ENCODE results near the gene DENND1C.

DENND1C gene

DNA sequence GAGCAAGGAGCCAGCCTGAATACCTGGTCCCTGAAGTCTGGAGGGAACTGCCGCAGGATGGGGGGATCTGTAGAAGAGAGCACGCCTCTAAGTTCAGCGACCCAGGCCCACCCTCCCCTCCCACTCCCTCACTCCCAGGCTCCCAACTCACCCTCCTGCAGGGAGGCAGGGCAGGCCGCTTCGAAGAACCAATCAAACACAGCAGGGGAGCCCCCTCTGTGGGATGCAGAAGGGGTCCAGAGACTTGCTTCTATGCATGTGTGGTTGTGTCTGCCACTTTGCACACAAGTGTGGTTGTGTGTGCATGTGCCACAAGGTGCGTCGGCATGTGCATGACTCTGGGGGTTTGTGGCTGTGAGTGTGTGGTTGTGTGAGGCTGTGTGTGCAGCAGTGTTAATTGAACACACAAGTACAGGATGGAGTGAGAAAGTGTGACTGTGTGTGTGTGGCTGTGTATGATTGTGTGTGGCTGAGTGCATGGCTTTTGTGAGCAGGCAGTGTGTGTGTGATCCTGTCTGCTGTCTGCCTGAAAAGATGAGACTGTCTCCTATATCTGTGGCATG lies 1.7 kb downstream of the DENND1C start:
- DNase-seq = no peak

DNA sequence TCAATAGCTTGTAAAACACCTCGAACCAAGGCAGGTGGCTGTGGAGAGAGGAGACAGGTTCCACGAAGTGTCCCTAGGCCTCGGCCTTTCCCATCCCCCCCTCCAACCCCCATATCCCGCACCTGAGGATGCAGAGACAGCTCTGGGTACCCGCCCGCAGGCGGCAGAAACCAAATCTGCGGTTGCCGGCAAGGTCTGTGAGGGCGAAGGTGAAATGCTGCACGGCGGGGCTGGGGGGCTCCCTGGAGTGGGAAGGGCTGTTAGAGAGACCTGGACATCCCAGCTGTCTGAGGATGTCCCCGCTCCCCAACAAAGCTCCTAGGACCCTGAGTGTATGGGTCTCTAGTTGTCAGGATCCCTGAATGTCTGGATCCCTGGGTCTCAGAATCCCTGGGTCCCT lies 2.8 kb downstream of the DENND1C start:
- no peak for DNase-seq

- DNase-seq = no peak
Observed at GRCh38 chr19:6476896-6477431, 4.6 kb downstream of the DENND1C start.

DNA sequence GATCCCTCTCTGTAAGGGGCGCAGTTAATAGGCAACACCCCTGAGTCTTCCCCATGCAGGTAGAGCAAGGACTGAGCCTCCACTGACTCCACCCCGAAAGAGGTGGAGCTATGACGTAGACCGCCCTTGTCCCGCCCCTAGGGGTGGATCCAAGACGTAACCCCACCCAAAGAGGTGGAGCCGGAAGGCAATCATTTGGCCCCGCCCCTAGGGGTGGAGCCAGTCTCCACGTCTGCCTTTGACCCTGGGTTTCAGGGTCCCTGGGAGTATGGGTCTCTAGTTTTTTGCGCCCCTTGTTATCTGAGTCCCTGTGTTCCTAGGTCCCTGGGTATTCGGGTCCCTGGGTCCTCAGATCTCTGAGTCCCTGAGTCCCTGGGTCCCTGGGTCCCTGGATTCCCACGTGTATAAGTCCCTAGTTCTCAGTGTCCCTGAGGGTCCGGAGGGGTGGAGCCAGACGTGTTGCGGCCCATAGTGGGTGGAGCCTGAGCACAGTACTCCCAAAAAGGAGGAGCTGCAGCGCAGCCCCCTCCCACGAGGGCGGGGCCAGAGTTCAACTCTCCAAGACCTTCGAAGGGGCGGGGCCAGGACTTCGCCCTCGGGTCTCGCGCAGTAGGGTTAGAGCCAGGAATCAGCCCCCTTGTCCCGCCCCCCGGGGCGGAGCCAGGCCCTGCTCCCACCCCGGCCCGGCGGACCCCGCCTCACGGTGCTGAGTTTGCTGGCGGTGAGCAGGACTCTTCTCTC lies 5.3 kb downstream of the DENND1C start:
- peak; percentile 53 to 56 for DNase-seq

DNA sequence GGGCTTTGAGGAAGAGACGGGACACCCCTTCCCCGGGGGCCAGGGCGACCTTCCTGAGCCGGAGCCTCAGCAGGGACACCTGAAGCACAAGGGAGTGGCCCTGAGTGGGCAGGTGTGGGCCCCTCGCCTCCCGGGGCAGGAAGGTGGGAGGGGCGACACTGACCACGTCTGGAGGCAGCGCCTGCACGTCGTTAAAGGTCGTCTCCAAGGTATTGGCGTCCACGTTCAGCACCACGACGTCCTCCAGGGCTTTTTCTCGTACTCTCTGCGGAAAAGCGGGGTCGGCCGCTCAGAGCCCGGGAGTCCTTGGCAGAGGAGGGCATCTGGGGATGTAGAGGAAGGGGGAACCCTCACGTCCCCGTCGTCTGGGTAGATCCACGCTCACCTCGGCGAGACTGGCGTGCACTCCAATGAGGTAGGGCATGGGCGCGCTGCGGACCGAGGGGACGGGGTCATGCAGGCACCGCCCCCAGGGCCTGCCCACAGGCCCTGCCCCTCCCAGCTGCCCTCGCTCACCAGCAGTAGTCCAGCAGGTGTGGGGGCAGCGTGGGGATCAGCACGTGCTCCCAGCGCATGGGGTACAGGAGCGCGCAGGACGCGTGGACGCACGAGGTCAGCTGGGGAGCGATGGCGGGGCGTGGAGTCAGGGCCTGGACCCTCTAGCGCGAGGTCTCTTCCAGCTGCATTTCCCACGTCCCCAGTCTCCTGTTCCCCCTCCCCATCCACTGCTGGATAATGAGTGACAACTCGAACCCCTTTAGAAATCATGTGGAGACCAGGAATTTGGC lies 6.1 kb downstream of the DENND1C start:
- no peak for DNase-seq

DNA sequence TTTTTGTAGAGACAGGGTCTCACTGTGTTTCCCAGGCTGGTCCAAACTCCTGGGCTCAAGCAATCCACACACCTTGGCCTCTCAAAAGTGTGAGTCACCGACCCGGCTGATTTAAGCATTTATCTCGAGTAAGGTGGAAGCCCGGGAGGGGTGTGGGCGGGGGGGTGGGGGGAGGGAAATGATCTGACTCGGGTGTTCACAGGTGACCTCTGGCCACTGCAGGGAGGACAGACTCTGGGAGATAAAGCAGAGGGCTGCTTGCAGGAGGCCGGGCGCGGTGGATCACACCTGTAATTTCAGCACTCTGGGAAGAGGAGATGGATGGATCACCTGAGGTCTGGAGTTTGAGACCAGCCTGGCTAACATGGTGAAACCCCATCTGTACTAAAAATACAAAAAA lies 7.9 kb downstream of the DENND1C start:
- DNase-seq = no peak

DNA sequence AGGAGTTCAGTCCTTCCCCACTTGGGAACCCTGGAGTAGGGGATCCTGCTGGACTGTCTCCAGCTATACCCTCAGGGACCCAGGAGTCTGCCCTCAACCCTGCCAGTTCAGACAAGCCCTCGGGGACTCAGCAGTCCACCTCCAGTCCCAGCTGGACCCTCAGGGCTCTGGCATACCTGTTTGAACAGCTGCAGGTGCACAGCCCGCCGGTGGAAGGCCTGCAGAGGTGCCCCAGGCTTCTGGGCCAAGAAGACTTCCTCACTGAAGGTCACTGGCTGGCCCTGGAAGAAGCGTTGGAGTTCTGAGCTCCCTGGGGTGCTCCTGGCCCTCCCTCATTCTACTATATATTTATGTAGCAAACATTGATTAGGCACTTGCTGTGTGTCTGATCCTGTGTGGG lies 8.9 kb downstream of the DENND1C start:
- no peak for DNase-seq

GRCh38 chr19:6471076-6471475 lies 10.5 kb downstream of the DENND1C start:
- DNase-seq = no peak

DNA sequence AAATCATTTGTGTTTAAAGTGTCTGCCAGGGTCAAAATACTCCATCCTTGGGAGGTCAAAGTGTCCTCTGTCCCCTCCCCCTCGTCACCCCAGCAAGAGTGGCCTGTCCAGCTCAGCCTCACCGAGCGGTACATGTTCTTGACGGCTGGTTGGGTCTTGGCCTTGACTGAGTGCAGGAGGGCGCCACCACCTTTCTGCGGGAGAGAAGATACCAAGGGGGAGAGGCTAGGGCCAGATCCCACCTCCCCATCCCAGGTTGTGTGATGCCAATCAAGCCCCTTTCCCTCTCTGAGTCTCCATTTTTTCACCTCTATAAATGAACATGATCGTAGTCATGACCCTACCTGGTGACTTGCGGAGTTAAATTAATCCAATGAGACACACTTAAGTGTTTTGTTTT lies 11.4 kb downstream of the DENND1C start:
- no peak for DNase-seq

DNA sequence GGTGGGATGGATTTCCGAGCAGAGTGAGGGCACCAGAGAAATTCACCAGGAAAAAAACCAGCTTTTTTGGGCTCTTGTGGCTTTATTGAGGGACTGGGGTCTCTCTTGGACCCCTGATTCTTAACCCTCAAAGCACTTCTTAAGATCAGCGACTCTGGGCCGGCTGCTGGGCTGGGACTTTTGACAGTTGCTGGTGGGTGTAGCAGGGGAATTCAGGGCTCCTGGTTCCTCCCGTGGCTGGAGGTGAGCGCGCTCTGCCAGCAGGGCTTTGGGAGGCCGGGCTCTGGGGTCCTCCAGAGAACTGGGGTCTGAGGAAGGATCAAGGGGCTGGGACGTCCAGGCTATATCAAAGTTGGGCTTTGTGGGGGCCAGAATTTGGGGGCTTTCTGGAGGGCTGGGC lies 14.2 kb downstream of the DENND1C start:
- DNase-seq = no peak

- DNase-seq = no peak
Observed at GRCh38 chr19:6466526-6467248, 14.9 kb downstream of the DENND1C start.

DNA sequence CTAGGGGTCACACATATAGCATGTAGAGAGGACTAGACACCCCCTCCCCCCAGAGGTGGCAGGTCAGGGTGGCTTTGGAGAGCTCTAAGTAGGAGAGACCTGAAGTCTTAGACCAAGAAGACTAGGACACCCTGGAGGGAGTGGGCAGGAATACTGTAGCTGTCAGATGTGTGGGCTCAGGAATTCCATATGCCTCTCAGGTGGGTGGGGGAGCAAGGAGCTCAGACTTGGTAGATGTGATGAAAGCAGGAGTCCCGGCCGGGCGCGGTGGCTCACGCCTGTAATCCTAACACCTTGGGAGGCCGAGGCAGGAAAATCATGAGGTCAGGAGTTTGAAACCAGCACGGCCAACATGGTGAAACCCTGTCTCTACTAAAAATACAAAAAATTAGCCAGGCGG lies 15.9 kb downstream of the DENND1C start:
- no peak for DNase-seq

DNA sequence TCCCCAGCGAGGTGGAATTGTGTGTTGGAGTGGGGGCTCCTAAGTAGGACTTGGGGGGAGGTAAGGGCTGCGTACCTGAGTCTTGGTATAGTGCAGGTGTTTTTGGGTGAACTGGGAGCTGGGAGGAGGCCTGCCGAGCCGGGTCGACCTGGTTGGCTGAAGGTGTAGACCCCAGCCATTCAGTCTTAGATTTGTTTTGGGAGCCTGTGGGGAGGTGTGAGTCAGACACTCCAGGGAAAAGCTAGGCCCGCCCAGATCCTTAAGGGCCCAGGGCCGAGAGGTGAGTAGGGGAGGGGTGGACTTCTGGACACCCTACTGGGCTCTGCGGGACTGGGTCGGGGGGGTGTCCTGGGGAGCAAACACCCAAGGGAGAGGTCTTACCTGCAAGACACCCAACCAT lies 16.6 kb downstream of the DENND1C start:
- DNase-seq = no peak

GRCh38 chr19:6464070-6464873 lies 17.3 kb downstream of the DENND1C start, which contains the start of gene CRB3:
Gene CRB3, plus strand, starts transcription at chr19:6464271. Its CDS starts 431 bp downstream, at chr19:6464702.
- DNase-seq = no peak

DNA sequence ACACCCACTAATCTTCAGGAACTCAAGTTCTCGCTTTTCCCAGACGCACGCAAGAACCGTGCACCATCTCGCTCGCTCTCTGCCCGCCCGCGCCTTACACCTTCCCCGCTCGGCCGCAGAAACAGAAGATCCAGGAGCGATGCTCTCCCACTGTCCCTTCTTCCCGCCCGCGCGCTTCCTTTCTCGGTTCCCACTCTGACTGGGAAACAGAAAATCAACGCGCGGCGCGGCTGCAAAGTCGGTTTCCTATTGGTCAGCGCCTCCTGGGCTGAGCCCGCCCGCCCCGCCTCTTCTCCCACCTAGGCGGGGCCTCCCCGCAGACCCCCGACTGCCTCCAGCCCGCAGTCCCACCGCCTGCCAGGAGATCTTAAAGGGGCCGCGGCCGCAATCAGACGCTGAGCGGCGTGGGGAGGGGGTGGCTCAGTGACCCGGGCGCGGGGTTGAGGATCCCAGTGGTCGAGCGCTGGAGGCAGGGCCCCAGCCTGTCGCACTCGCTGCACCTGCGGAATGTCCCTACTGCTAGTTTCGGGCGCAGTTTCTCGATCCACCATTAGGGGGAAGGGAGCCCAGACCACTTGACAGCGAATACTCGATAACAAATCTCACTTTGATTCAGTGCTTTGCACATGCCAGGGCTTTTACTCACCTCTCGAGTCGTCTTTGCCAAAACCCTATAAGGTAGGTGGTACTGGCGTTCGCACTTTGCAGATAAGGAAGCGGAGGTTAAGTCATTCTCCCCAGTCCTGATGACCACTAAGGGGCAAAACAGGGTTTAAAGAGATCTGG lies 21.3 kb downstream of the DENND1C start:
- peak; percentile 84 to 91 for DNase-seq

- DNase-seq = peak in 1 of 2 donors; percentile 27
Observed at GRCh38 chr19:6459262-6460098, 22.1 kb downstream of the DENND1C start, which contains the start of gene SLC25A23. Gene SLC25A23, minus strand, starts transcription at chr19:6459792. Its CDS starts 164 bp downstream, at chr19:6459628.

DNA sequence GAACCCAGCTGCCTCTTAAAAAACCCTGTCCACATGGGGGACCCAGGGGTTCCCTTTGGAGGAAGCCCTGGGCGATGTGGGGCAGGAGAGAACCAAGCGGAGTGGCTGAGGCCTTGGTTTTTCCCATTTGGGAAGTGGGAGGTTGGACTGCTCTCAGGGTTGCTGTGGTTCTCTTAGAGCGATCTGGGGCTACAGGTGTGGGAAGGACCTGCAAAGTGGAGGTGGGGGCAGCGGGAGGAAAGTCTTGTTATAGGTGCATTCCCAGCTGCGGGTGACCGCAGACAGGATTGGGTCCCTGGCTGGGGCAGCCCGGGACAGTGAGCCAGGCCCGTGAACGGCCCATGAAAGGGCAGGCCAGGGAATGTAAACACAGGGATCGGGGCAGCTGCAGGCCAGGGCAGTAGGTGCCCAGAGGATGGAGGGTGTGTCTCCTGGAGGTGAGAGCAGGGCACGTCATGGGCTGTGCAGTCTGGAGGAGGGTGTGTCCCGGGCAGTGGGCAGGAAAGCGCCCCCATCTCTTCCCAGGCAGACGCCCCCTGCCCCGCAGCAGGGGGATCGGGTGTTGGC lies 22.8 kb downstream of the DENND1C start:
- DNase-seq = no peak

DNA sequence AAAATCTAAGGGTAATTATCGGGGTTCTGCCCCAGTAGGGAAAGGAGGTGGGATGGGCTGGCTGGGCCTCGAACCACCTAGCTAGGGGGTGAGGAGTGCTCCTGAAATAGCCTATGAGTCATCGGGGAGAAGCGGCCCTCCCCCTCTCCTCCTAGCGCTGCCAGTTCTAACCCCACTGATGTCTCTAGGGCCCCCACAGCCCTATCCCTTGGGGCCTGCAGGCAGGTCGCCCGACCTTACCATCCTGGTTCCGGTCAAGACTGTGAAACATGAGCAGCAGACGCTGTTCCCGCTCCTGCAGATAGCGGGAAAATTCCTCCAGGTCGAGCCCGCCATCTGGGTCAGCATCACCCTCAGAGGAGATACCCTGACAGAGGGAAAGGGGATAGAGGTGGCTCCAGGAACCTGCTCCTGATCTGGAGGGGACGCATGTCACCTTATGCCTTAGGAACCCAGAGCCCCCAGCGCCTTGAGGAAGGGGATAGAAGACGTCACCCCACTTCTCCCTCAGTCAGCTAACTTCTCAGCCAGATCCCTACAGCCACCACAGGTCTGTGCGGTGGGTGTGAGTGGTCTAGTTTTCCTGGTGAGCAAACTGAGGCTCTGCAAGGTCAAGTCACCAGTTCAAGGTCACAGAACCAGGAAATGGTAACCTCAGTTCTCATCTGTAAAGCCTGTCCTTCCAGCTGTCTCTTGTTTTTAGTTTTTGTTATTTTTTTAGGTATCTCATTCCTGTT lies 23.5 kb downstream of the DENND1C start:
- DNase-seq = no peak

DNA sequence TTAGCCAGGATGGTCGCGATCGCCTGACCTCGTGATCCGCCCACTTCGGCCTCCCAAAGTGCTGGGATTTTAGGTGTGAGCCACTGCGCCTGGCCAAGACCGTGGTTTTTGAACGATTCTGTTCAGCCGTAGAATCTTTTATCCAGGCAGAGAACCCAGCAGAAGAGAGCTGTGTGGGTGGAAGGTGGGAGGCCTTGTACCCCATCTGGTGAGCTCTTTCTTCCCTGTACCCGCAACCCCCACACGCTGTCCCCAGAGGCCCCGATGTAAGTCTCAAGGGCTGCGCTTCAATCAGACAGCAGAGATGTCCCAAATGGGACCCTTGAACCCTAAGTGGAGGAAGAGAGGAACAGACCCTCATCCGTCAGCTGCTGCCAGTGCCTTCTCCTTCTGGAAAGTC lies 25.7 kb downstream of the DENND1C start:
- no peak for DNase-seq
